Esophagus muscularis mucosa (tissue), 4 donors: Measurements from ENCODE around the gene GDPD2.

ENCODE experiments used
- CTCF ChIP-seq, 3 experiments: fragments of 200-600 bp in 2 of 3; fragments of 450-650 bp in 1 of 3; sonication (generic) in 2 of 3; IDR thresholded peaks; one replicate each; pipeline ENCODE4 v1.5.1; 2017 to 2019; ENCODE audit warnings: antibody characterized with exemption in 3 of 3, mild to moderate bottlenecking in 2 of 3, moderate library complexity in 1 of 3
- EP300 ChIP-seq: sonication (generic); formaldehyde crosslinking; IDR thresholded peaks from one replicate; pipeline ENCODE4 v1.6.1; 2017; ENCODE audit warnings: antibody characterized with exemption
- POLR2AphosphoS5 ChIP-seq, 2 donors: sonication (generic); formaldehyde crosslinking; IDR thresholded peaks; one replicate each; pipeline ENCODE4 v1.6.1; 2017; ENCODE audit warnings: antibody characterized with exemption in 2 of 2

GRCh38 chrX:70434914-70435586 is 11.9 kb downstream of the GDPD2 start:
- TF ChIP-seq EP300: no peak
- TF ChIP-seq CTCF (IDR thresholded peaks at IDR 0.05): no peak
- TF ChIP-seq POLR2AphosphoS5 (IDR thresholded peaks at IDR 0.05): no peak
